Fibroblast of skin of abdomen (primary cell): Measurements from ENCODE around the gene DIS3L. TPM values are rescaled to one million over a fixed set of nuclear protein-coding genes. Genes with fewer than 3 reads are reported as not detected.
A peak's percentile ranks its signal among the peaks of the same experiment; 100 is the strongest.
"Not testable (repeated sequence)": the region's sequence is repeated elsewhere in the genome, so short reads cannot be mapped to it uniquely, and the experiment has no call there.

ENCODE experiments used
- DNase-seq: peaks from one replicate; pipeline ENCODE4 v3.0.0-alpha.2; 2013
- polyA plus RNA-seq, 2 experiments: library from polyadenylated mRNA; unstranded; fragments of 120-200 nt; gene quantifications; one replicate each; pipeline ENCODE4 v1.2.1, GENCODE V29; 2013; ENCODE audit not compliant: insufficient read length in 2 of 2

DIS3L gene
- polyA plus RNA-seq (2013, experiment 1 of 2; ENCODE audit: insufficient read length) = 13.3 TPM
- 13.4 TPM for polyA plus RNA-seq (2013, experiment 2 of 2; ENCODE audit: insufficient read length)

GRCh38 chr15:66293419-66294156 lies at the start of gene DIS3L:
TSS of gene DIS3L (plus strand) at chr15:66293568. CDS start at chr15:66293597, 29 bp downstream.
- peak; percentile 44 for DNase-seq

GRCh38 chr15:66245832-66246231 lies 47.5 kb upstream of the DIS3L start:
- DNase-seq = not testable (repeated sequence)

- no peak for DNase-seq
Observed at GRCh38 chr15:66246937-66247336, 46.4 kb upstream of the DIS3L start.

GRCh38 chr15:66249605-66250174 lies 43.7 kb upstream of the DIS3L start:
- no peak for DNase-seq

- DNase-seq = no peak
Observed at GRCh38 chr15:66251065-66251789, 42.1 kb upstream of the DIS3L start.

GRCh38 chr15:66251790-66252684 lies 41.3 kb upstream of the DIS3L start:
- peak; percentile 23 for DNase-seq

- no peak for DNase-seq
Observed at GRCh38 chr15:66252685-66253417, 40.5 kb upstream of the DIS3L start.

GRCh38 chr15:66253418-66254088 lies 39.8 kb upstream of the DIS3L start, which contains the start of gene MEGF11:
TSS of gene MEGF11 (minus strand) at chr15:66253750. CDS start at chr15:66128403, 125,347 bp downstream.
- peak; percentile 25 for DNase-seq

- no peak for DNase-seq
Observed at GRCh38 chr15:66254089-66254950, 39.0 kb upstream of the DIS3L start.

- DNase-seq = no peak
Observed at GRCh38 chr15:66254951-66255676, 38.3 kb upstream of the DIS3L start.

GRCh38 chr15:66256692-66257091 lies 36.7 kb upstream of the DIS3L start:
- no peak for DNase-seq

GRCh38 chr15:66261056-66261455 lies 32.3 kb upstream of the DIS3L start:
- DNase-seq = no peak

GRCh38 chr15:66262837-66263236 lies 30.5 kb upstream of the DIS3L start:
- not testable (repeated sequence) for DNase-seq

- no peak for DNase-seq
Observed at GRCh38 chr15:66264859-66265513, 28.4 kb upstream of the DIS3L start.

GRCh38 chr15:66269326-66270090 lies 23.9 kb upstream of the DIS3L start:
- peak; percentile 70 for DNase-seq

GRCh38 chr15:66270932-66271331 lies 22.4 kb upstream of the DIS3L start:
- no peak for DNase-seq

GRCh38 chr15:66275352-66275751 lies 18.0 kb upstream of the DIS3L start:
- no peak for DNase-seq

- DNase-seq = no peak
Observed at GRCh38 chr15:66276546-66276945, 16.8 kb upstream of the DIS3L start.
